CD4-positive, alpha-beta T cell treated with Interleukin-17A for 4 hours (primary cell): ENCODE measurements around the gene BARX2.

Source experiments
- DNase-seq: peaks from one replicate; pipeline ENCODE4 v3.0.0-alpha.2; 2020; ENCODE audit warnings: mixed read lengths

BARX2 gene

DNA sequence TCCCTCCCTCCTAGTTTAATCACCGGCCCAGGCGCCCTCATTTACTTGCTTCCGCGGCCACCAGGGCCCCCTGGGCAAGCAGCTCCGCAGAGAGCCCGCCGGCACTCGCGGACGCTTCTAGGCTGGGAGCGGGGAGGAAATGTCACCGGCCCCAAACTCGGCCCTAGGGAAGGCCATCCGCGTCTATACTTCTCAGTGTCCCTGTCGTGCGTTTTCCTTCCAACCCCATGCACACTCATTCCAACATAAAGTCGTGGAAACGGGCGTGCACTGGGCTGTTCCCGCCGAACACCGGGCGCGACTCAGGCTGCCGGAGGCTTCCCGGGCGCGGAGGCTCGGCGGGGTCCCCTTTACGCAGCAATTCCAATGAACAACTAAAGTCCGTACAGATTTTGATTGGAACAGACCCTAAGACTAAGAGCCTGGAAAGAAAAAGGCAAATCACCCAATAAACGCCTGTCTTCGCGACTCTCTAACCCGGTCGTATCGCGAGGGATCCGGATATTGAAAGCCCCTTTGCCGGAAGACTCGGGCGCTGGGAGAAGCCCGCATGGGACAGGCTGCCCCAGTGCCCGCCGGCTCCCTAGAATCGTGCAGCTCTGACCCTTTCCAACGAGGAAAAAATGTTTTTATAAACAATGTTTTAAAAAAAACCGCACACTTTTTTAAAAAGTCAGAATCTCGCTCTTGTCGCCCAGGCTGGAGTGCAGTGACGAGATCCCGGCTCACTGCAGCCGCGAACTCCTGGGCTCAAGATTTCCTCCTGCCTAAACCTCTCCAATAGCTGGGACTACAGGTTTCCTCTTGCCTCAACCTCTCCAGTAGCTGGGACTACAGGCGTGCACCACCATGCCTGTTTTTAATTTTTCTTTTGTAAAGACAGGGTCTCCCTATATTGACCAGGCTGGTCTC lies 1.3 kb upstream of the BARX2 start:
- no peak for DNase-seq

DNA sequence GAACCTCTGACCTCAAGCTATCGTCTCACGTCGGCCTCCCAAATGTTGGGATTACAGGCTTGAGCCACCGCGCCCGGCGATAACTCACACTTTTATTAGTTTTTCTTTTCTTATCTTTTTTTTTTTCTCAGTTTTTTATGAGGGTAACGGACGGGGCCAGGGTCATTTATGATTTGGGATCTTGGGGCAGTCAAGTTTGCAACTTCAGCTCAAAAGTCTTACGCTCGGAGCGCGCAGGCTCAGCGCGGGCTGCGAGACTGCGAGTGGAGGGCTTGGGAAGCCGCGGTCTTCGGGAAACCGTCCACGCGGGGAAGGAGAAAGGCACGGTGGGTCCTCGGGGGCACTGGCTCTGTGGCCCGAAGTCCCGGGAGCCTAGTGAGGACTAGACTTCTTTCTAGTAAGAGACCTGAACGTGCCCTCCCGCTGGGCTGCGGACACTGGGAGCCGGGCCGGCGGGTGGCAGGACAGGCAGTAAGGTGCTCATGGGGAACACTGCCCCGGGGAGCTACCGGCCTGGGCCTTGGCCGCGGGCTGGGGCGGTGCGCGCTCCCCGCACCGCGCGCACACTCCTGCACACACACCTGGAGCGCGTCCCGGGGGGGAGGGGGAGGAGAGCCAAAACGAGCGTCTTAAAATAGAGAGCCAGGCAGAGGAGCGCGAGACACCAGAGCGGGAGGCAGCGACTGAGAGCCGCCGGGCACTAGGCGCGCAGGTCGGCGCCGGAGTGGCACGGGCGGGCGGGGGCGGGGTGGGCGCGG lies 476 bp upstream of the BARX2 start:
- DNase-seq, result no peak

GRCh38 chr11:129376658-129377341 lies 1.2 kb downstream of the BARX2 start:
- DNase-seq, result no peak

DNA sequence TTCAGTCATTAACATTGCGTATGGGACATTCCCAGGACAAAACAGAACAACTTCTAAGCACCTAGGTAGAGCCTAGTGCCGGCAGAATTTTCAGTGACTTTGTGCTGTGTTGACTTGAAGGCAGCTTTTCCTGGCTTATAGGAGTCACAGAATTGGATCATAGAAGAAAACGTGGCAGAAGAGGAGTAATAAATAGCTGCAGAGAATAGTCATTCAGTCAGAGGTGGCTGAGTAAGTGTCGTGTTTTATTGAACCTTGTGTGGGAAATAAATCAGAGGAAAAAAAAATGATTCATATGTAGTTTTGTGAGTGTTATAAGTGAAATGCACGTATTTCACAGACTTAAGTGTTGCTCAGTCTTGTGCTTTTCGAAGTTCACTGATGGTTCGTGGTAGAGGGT lies 2.1 kb downstream of the BARX2 start:
- DNase-seq, result no peak

DNA sequence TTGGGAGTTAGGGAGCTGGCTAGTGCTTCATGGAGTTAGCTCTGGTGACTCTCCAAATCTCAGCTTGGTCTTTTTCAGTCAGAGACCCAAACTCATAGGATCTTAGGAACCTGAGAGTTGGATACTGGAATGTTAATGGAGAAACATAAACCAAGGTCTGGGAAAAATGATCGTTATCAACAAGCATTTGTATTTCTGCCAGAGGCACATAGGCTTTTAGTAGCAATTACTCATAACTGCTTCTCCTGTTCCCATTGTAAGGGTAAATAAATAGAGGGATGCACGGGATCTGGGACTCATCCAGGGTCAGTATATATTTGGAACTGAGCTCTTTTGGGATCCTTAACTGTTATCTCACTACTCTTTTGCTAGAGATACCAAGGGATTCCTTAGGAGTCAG lies 4.8 kb downstream of the BARX2 start:
- no peak for DNase-seq

DNA sequence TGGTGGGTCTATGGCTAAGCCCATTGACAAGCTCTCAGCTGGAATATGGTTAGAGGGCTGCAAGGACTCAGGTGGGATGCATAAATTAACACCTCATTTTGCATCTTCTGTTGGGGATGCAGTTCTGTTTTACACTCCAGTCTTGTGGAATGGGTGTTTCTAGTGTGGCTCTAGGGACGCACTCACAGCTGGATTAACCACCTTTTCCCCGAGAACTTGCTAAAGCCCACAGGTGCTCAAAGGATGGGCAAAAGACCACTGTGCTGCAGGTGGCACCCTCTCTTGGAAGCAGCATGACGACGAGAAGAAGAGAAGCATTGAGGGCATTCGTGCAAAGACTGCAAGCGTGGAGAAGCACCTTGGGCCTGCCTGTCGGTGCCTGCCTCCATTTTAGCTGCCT lies 6.9 kb downstream of the BARX2 start:
- DNase-seq, result no peak

DNA sequence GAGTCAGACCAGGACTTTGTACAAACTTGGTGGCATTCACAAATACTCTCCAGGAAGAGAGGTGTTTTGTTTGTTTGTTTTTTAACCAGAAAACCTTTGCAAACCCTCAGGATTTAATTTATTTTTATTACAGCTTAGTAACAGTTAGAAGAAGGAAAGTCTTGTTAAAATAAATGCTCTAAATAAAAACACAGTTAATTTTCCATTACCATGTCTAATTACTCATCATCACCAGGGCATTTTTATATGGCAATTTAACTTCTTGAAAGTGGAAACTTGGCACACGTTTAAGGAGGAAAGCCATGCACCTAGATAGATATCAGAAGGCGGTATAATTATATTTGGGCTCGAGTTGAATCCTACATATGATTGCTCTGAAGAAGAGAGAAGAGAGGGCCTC lies 7.4 kb downstream of the BARX2 start:
- DNase-seq, result no peak

DNA sequence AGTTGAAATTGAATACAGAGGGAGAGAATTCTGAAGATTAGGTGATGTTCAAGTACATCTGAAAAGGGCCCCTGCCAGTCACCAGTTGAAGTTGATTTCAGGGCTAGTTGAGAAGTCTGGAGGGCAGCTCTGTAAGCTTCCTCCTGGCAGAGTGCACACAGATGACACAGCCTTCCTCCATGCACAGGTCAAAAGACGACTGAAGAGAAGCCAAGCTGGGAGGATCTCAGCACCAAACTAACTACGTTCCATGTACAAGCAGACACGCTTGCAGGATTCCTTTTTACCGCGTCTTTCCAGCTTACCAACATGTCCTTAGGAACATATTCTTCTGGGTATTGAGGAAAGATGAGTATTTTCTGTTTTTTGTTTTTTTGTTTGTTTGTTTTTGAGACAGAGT lies 7.9 kb downstream of the BARX2 start:
- DNase-seq, result no peak

GRCh38 chr11:129384415-129384814 lies 8.8 kb downstream of the BARX2 start:
- no peak for DNase-seq

GRCh38 chr11:129385801-129386200 lies 10.2 kb downstream of the BARX2 start:
- no peak for DNase-seq

- DNase-seq, result no peak
These were observed 11.2 kb downstream of the BARX2 start for GRCh38 chr11:129386795-129387397.

DNA sequence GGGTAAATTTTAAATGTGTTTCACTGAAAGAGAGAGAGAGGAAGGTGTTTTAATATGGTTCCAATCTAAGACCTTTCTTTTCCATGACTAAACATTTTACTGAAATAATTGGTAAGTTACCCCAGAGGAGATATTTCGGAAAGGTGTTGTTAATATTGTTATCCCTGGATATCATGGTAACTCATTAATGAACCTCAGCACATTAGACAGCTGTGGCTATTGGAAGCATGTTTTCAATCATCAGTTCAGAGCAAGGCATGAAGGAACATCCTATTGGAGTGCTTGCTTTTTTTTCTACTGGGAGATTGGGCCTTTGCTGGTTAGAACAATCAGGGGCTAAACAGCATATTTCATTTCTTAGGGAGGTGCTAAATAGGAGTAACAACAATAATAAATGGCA lies 11.8 kb downstream of the BARX2 start:
- no peak for DNase-seq

GRCh38 chr11:129388824-129389223 lies 13.2 kb downstream of the BARX2 start:
- no peak for DNase-seq

DNA sequence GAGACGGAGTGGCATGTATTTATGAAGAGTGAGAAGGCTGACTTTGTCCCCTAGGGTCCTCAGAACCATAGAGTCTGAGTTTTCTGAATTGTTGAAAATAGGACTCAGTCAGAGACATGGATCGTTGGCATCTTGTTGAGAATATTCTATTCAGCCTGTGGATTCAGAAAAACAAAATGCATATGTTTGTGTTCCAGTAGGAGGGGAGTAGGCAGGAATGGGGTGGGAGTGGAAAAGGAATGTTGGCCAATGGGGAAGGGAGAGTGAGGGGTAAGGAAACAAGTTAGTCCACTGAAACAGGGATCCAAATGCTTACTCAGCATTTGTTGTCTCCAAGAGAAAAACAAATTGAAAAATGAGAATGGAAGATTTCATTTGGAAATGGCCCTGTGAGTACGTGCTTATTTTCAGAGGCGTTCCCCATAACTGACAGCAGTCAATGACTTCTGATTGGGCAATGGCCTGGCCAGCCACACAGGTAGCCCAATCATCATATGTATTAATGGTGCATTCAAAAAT lies 14.7 kb downstream of the BARX2 start:
- DNase-seq, result no peak

- DNase-seq, result no peak
These were observed 15.7 kb downstream of the BARX2 start for GRCh38 chr11:129391360-129391759.

DNA sequence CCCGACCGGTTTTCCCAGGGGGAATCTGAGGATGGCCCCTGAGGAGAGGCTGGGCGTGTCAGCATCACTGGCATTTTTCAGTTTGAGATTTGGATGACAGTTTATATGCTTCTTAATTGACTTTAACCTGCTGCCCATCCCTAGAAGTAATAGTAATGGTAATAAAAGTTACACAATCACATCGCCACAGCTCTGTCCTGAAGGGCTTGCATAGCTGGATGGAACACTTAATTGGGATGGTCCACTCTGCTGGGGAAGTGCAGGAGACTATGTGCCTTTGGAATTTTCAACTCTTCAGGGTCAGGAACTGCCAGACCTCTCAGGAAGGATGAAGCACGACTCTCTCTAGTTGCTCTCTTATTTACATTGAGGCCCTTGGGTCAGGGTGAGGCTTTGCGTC lies 16.2 kb downstream of the BARX2 start:
- no peak for DNase-seq

DNA sequence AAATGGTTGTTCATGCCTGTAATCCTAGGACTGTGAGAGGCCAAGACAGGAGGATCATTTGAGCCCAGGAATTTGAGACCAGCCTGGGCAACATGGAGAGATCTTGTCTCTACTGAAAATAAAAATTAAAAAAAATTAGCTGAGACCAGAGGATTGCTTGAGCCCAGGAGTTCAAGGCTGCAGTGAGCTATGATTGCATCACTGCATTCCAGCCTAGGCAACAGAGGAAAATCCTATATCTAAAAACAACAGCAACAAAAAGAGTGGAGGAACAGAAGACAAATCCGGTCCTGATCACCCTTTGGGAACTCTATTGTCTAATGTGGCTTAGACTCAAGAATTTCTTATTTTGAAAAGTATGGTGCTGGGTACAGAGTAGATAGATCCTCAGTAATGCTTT lies 17.3 kb downstream of the BARX2 start:
- no peak for DNase-seq

DNA sequence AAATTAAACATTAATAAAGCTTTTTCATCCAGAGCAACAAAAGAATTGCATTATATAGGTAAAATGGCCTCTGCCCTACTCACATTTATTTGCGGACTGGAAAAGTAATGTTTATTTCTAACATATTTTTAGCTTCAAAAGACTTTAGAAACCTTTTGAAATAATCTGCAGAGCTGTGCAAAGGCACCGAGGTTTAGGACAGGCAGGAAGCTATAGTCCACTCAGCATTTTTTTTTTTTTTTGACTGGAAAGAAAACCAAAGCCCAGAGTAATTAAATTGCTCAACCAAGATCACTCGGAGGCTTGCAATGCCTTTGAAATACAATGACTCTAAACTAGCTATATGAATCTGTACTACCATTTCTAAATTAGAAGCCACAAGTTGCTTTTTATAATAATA lies 19.1 kb downstream of the BARX2 start:
- DNase-seq, result no peak

- DNase-seq, result no peak
These were observed 19.8 kb downstream of the BARX2 start for GRCh38 chr11:129395432-129395831.

DNA sequence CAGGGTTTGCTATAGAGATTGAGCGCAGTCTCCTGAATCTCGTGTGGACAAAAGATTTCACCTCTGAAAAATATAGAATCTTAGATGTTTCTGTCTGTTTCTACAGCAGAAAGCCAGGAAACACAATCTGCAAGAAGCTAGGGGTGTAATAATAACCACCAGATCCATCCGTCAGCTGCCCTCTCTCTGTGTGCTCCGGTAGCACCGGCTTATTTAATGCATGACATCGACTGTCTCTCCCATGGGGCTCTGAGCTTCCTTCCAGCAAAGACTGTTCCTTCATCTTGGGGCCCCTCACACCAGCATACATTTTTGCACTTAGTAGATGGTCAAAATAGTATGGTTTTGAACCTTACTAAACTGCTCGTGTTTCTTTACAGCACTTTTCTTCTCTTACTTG lies 20.2 kb downstream of the BARX2 start:
- DNase-seq, result no peak

GRCh38 chr11:129396454-129396853 lies 20.8 kb downstream of the BARX2 start:
- DNase-seq, result no peak

DNA sequence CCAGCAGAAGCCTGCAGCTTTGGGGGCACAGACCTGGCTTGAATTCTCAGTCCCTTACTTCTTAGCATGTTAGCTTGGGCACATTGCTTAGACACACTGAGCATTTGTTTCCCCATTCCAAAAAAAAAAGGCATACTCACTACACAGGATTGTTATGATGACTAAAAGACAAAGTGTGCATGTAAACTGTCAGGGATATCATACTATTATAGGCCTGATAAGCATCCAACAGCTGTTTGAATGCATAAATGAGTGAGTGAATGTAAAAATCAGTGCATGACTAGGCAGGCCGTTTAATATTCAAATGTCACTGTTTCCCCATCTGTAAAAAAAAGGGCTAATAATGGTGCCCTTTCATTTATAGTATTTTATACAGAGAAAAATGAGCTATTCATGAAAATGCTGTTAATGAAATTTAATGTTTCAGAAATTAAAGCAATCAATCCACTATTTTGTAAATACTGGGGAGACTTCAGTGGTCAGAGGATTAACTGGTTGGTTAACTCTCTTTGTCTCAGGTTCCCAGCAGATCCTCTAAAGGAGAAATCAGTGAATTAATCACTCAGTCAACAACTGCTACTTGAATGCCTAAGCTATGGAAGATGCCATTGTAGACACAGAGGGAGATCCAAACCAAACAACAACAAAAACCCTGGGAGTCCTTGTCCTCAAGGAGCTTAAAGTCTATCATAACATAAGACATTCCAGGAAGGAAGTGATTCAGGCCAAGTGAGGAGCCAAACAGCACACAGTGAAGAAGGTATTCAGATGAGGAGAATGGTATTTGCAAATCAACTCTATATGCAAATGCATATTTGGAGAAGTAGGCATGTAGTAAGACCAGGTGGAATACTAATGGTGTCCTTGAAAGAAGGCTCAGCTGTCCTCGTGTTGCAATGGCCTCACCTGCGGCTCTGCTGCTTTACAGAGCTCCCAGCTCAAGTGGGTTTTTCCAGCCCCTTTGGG lies 26.8 kb downstream of the BARX2 start:
- no peak for DNase-seq
